ENCODE measurements around the gene PALLD. TPM values are rescaled to one million over a fixed set of nuclear protein-coding genes. Genes with fewer than 3 reads are reported as not detected.
A peak's percentile ranks its signal among the peaks of the same experiment; 100 is the strongest.

Gene PALLD
- total and polyA plus RNA-seq, 3 donors from 2014 or later = 138 to 156 (median 146) TPM

DNA sequence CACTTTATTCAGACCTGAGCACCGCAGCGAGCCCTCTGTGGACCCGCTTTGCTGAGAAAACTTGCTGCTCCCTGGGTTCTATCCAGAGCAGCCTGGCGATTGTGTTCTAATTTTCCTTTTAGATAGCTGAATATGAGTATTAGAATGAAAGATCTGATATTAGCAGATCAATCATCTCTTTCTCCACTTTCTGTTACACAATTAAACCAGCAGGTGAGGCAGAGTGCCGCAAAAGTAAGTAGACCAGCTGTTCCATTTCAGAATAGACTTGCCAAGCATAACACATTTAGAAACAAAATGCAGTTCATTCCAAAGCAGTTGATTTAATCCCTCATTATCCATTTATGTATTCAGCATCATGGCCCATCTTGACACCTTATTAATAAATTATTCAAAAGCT lies 58.6 kb downstream of the PALLD start:
- no peaks in the 10 kb centered on the region for H3K27me3 ChIP-seq
- no peaks in the 10 kb centered on the region for H3K9me3 ChIP-seq
- H3K27ac ChIP-seq = no peak overlapping the region
- H3K4me1 ChIP-seq = no peaks in the 10 kb centered on the region
- peak overlapping the region in 1 of 2 donors; percentile 5 for H3K4me3 ChIP-seq
- no peak for DNase-seq
- 55 to 79% methylated on average over 5 of the region's 5 CpGs for WGBS, 2 donors
- H3K36me3 ChIP-seq (ENCODE audit: low read depth, missing control alignments) = no peaks in the 10 kb centered on the region
- intact Hi-C loops (cut with DNase I; ENCODE audit: low total_unique reads) = no loop called here
- TF ChIP-seq, protein P1, sequence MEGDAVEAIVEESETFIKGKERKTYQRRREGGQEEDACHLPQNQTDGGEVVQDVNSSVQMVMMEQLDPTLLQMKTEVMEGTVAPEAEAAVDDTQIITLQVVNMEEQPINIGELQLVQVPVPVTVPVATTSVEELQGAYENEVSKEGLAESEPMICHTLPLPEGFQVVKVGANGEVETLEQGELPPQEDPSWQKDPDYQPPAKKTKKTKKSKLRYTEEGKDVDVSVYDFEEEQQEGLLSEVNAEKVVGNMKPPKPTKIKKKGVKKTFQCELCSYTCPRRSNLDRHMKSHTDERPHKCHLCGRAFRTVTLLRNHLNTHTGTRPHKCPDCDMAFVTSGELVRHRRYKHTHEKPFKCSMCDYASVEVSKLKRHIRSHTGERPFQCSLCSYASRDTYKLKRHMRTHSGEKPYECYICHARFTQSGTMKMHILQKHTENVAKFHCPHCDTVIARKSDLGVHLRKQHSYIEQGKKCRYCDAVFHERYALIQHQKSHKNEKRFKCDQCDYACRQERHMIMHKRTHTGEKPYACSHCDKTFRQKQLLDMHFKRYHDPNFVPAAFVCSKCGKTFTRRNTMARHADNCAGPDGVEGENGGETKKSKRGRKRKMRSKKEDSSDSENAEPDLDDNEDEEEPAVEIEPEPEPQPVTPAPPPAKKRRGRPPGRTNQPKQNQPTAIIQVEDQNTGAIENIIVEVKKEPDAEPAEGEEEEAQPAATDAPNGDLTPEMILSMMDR (IDR thresholded peaks at IDR 0.05) = no peak
- no peak for TF ChIP-seq POLR2A (IDR thresholded peaks at IDR 0.05)

DNA sequence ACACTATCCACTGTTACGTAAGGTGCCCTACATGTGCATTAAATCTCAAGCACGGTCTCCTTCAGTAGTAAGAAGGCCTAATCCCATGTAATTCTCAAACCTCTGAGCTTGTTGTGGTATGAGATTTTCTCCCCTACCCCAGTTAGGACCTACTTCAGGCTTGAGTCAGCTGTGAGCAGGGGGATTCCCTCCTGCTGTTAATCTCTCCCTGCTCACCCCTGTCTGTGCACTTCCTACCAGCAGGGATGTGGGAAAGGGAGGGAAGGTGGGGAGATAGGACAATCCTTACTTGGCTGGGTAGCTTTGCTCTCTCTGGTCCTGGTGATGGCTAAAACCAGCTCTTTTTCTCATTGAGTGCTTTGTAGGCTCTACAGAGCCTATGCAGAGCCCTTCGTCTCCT lies 60.8 kb downstream of the PALLD start:
- 86 to 97% methylated on average over 3 of the region's 3 CpGs for WGBS, 2 donors
- TF ChIP-seq, protein P1 (IDR thresholded peaks at IDR 0.05) = no peak
- TF ChIP-seq POLR2A (IDR thresholded peaks at IDR 0.05) = no peak
- intact Hi-C loops (cut with DNase I; ENCODE audit: low total_unique reads) = no loop called here
- Histone ChIP-seq H3K9me3 (no peaks in the 10 kb centered on the region), H3K27ac (no peak overlapping the region), H3K36me3 (ENCODE audit: low read depth, missing control alignments) (no peaks in the 10 kb centered on the region), H3K27me3 (no peaks in the 10 kb centered on the region), H3K4me1 (no peaks in the 10 kb centered on the region), H3K4me3 (no peak overlapping the region)
- DNase-seq = no peak

DNA sequence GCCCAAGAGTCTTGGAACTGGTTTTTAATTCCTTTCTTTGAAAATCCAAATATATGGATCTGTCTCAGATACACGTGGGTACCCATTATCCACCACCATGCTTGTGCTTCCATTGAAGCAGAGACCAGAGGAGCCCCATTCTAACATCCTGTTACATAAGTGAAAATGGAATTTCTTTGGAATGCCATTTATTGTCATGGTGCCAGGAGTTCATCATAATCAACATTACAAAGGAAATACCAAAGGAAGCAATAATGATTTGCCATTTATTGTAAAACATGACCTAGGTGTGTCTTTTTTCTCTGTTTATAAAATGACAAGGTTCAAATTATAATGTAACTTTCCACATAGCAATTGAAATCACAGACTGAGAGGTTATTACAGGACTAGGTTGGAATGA lies 61.7 kb downstream of the PALLD start:
- intact Hi-C loops (cut with DNase I; ENCODE audit: low total_unique reads) = no loop called here
- WGBS, 2 donors = 81 to 87% methylated on average over 1 of the region's 1 CpG

GRCh38 chr4:168560184-168561180 lies 63.6 kb downstream of the PALLD start:
- intact Hi-C loops (cut with DNase I; ENCODE audit: low total_unique reads) = no loop called here
- Histone ChIP-seq H3K27ac (no peak overlapping the region), H3K9me3 (no peaks in the 10 kb centered on the region), H3K4me3 (no peak overlapping the region), H3K4me1 (no peaks in the 10 kb centered on the region), H3K36me3 (ENCODE audit: low read depth, missing control alignments) (no peaks in the 10 kb centered on the region), H3K27me3 (no peaks in the 10 kb centered on the region)
- no peak for TF ChIP-seq POLR2A (IDR thresholded peaks at IDR 0.05)
- TF ChIP-seq, protein P1 (IDR thresholded peaks at IDR 0.05) = no peak
- 53 to 58% methylated on average over 3 of the region's 3 CpGs for WGBS, 2 donors
- no peak for DNase-seq

More for the DNA sequence above, 61.7 kb downstream of the PALLD start:
- H3K36me3 ChIP-seq (ENCODE audit: low read depth, missing control alignments) = no peaks in the 10 kb centered on the region
- H3K4me1 ChIP-seq = no peaks in the 10 kb centered on the region
- H3K27ac ChIP-seq = no peak overlapping the region
- no peaks in the 10 kb centered on the region for H3K27me3 ChIP-seq
- no peak for DNase-seq
- H3K4me3 ChIP-seq = no peak overlapping the region
- no peak for TF ChIP-seq POLR2A (IDR thresholded peaks at IDR 0.05)
- TF ChIP-seq, protein P1 (IDR thresholded peaks at IDR 0.05) = no peak
- H3K9me3 ChIP-seq = no peaks in the 10 kb centered on the region

All from testis (tissue), 3 donors.